C4-2B (cell line): ENCODE results near the gene PTPRB.

Experiments
- ZFX ChIP-seq: fragments of 450-650 bp; IDR thresholded peaks from 2 replicates; pipeline ENCODE4 v1.6.1; 2017
- TF ChIP-seq, protein P1 (sequence below): fragments of 450-650 bp; conservative IDR thresholded peaks from 2 replicates; pipeline ENCODE4 v1.5.1; 2017; ENCODE audit warnings: mild to moderate bottlenecking

DNA sequence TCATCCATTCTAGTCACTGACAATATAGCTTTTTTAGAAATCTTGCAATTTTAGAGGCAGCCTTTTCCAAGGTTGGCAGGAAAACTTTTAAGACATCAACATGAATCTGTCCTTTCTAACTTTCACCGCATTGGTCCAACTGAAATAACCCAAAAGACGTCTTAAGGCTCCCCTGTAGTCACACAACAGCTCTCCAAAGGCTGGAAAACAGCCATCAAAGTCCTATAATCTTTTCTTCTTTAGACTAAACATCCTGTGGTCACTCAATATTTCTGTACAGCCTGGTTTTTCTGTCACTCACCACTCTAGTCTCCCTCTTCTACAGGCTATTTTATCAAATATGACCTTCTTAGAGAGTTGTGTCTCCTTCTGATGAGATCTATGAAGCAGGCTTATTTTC lies 4.5 kb upstream of the PTPRB start:
- TF ChIP-seq, protein P1, sequence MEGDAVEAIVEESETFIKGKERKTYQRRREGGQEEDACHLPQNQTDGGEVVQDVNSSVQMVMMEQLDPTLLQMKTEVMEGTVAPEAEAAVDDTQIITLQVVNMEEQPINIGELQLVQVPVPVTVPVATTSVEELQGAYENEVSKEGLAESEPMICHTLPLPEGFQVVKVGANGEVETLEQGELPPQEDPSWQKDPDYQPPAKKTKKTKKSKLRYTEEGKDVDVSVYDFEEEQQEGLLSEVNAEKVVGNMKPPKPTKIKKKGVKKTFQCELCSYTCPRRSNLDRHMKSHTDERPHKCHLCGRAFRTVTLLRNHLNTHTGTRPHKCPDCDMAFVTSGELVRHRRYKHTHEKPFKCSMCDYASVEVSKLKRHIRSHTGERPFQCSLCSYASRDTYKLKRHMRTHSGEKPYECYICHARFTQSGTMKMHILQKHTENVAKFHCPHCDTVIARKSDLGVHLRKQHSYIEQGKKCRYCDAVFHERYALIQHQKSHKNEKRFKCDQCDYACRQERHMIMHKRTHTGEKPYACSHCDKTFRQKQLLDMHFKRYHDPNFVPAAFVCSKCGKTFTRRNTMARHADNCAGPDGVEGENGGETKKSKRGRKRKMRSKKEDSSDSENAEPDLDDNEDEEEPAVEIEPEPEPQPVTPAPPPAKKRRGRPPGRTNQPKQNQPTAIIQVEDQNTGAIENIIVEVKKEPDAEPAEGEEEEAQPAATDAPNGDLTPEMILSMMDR, result no peak
- TF ChIP-seq ZFX, result no peak
